CD4-positive, alpha-beta T cell treated with Interferon alpha-2 for 1 hour (primary cell): ENCODE results near the gene ITGBL1.

Source experiments
- DNase-seq, 2 donors: peaks; one replicate each; pipeline ENCODE4 v3.0.0-alpha.2; 2020 to 2022

ITGBL1 gene

DNA sequence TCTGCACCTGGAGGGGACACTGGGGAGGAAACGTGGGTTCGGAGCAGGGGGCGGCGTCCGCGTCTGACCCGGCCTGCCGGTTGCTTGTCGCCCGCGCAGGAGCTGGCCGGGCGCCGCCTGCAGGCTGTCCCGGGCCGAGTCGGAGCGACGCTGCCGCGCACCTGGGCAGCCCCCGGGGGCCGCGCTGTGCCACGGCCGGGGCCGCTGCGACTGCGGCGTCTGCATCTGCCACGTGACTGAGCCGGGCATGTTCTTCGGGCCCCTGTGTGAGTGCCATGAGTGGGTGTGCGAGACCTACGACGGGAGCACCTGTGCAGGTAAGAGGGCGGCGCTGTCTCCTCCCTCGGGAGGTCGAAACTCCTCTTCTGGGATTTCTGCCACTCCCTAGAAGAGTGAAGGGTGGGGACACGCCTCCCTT is 1.3 kb downstream of the ITGBL1 start:
- DNase-seq: no peak

DNA sequence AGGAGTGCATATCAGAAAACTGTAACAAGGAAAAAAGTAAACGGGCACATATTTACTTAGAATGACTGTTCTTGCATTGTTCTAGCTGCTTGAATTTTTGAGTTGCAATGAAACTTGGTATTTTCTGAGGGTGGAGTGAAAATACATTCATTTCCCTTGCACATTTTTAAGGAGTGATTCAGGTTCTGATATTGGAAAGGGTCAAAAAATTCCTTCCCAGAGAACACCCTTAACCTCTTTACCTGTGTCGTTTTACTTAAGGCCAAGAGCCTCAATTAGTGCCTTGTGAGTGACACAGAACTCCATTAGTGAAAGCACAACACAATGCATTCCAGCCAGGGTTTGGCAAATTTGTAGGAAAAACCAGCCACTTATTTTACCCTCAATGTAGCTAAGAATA is 2.3 kb downstream of the ITGBL1 start:
- DNase-seq: no peak

DNA sequence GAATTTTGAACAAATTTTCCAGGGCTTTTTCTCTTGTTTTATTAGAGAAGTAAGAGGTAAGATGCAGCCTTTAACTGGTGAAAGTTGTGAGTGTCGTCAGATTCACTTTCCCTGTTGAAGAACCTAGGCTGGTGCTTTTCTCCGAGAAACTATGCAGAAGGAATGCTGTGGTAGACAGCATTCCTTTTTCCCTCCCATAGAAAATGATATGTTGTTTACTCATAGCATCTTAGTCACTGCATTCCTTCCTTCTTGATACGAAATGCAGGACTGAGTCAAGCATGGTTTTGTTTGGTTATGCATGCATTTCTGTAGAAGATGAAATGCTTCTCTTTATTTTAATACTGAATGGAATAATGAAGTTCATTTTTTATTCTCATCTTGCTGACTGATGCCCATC is 3.4 kb downstream of the ITGBL1 start:
- DNase-seq: no peak

DNA sequence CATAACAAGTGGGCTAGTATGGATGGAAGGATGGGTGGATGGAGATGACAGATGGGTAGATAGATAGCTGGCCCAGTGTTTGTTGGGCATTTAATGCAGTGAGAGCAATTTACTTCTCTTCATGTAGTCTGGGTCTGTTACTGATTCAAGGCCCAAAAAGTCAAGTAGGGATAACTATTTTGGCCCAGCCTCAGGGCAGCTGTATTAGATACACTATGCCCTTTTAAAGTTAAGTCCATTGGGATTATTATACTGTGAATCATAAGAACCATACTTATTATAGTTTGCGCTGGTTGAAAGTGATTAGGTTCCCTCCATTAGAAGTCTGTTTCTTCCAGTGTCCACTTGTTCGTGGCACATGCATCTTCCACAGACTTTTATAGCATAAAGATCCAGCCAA is 4.7 kb downstream of the ITGBL1 start:
- no peak for DNase-seq

DNA sequence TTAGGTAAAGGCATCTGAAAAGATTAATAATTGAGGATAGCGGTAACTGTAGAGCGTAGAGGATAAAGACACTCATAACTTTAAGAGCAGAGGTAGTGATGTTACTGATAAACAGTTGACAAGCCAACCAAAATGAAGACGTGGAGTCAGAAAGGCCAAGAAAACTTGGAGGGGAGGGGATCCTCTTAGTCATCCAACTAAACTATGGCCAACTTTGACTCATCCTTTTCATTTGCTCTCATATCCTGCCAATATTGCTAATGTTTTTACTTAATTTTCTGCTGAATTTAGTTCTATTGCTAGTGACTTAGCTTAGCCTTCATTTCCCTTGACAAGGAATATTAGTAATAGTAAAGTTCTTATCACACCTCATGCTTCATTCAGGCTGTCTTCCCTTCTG is 13.4 kb downstream of the ITGBL1 start:
- DNase-seq: no peak

DNA sequence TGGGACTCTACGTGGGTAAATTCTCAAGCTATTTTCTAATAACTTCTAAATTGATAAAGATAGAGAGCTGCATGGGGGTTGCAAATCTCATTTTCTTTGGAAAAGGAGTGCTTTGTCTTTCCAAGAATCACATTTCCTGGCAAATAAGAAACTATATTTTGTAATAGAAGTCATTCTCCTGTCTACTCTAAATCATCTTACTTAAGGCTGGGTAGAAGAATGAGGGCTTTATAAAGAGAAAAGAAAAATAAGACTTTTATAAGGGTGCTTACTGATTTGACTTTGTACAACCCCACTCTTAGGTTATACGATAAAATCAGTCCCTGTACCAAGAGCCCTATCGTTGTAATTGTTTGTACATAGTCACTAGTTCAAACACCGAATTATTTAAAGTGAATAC is 14.9 kb downstream of the ITGBL1 start:
- DNase-seq: no peak

DNA sequence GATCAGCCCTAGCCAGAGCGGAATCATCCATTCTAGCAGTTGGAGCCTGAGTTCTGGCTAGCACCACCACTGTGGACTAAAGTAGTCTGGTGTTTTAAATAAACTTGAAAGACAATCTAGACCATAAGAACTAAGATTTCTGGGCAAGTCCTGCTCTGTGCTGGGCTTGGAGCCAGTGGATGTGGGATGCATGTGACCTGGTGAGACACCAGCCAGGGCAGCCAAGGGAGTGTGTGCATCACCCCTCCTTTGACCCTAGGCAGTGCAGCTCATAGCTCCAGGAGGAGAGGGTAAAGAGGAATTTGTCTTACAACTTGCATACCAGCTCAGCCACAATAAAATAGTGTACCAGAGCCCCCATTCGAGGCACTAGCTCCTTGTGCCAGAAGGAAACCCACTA is 21.0 kb downstream of the ITGBL1 start:
- DNase-seq: no peak

DNA sequence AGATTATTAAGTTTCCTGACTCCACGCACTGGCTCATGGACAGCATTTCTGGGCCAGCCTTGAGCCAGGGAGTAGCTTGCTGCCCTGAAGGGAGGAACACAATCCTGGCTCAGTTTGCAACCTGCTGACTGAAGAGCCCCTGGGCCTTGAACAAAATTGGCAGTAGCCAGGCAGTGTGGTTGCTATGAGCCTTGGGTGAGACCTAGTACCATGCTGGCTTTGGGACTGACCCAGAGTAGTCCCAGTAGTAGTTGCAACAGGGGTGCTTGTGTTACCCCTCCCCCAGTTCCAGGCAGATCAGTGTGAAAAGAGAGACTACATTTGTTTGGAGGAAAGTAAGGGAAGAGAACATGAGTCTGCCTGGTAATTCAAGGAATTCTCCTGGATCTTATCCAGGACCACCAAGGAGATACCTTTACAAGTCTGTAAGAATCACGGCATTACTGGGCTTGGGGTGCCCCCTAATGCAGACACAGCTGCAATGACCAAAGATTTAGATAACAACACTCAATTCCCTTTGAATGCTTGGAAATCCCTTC is 22.0 kb downstream of the ITGBL1 start:
- no peak for DNase-seq

DNA sequence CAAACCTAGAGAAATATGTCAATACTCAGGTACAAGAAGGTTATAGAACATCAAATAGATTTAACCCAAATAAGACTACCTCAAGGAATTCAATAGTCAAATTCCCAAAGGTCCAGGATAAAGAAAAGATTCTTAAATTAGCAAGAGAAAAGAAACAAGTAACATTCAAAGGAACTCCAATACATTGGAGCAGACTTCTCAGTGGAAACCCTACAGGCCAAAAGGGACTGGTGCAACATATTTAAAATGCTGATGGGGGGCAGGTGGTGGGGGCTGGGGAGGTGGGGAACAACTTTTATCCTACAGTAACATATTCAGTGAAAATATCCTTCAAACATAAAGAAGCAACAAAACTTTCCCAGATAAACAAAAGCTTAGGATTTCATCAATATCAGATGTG is 23.1 kb downstream of the ITGBL1 start:
- no peak for DNase-seq

DNA sequence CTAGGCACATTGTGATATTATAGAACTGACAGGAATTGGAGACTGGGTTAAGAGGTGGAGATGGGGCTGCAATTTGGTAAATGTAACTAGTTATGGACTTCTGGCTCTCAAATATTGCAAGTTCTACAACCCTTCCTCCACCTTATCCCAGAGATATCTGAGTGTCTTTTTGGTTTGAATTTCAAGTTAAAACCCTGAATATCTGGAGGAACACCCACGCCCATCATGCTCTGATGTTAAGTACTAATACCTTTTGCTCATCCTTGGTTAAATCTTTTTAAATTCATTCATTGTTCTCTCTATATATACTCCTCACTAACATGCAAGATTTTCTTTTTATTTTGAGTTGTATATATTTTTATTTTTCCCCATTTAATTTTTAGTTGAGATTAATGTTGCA is 28.9 kb downstream of the ITGBL1 start:
- no peak for DNase-seq

DNA sequence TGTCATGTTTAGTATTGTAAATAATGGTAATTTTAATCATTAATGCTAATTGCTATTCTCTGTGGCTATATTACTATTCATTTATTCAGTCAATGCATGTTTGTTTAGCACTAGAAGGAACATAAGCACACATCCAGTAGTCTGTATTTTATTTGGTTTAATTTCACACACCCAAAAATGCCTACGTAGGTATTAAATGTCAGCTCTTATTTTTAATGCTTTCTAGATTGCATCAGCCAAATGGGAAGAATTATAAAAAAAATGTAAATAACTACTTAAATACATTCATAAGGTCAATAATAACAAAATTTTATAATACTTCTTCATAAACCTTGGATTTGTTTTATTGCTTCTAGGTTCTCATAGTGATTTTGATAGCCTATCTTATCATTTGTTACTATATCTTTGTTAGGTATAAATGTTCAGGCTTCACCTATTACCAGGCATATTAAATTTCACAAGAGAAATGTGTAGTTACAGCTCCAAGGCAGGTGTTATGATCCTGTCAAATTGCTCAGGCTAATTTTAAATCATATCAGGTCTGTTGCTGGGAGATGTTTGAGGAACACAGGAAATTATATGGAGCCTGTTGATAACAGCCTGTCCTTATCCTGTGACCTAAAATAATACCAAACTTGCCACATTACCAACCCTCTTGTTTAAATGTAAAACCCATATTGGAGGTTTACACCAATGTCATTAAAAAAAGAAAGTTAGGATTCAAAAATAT is 34.4 kb downstream of the ITGBL1 start:
- no peak for DNase-seq

DNA sequence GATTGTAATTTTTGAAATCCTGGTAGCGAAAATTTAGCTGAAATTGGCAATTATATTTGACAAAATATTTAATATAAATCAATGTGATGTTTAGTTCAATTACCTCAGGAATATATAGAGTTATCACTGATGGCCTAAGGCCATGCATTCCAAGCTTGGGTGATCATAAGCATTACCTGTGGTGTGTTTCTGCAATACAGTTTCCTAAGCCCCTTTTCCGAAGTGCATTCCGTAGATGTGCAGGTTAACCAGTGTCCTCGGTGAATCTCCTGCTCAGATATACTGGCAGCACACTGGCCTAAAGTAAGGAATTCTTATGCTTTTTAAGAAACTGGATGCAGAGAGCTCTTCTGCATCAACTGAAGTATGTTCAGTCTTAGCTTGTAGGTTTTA is 35.0 kb downstream of the ITGBL1 start:
- no peak for DNase-seq

DNA sequence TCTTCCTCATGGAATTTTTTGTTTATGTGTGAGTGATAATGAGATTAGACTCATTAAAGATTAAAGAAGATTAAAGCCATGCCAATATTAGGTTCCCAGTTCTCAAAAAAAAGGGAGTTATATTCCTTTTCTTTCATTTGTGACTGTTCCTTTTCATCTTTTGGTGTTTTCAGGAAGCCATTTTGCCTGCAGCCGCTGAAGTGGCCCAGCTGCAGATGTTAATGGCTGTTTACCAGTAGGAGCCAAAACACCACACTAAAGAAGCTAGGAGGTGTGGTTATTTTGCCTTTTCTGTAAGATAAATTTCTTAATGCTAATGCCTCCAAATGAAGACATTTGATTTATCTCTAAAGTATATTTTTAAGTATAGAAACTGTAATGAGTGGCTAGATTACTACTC is 36.3 kb downstream of the ITGBL1 start:
- DNase-seq: no peak

DNA sequence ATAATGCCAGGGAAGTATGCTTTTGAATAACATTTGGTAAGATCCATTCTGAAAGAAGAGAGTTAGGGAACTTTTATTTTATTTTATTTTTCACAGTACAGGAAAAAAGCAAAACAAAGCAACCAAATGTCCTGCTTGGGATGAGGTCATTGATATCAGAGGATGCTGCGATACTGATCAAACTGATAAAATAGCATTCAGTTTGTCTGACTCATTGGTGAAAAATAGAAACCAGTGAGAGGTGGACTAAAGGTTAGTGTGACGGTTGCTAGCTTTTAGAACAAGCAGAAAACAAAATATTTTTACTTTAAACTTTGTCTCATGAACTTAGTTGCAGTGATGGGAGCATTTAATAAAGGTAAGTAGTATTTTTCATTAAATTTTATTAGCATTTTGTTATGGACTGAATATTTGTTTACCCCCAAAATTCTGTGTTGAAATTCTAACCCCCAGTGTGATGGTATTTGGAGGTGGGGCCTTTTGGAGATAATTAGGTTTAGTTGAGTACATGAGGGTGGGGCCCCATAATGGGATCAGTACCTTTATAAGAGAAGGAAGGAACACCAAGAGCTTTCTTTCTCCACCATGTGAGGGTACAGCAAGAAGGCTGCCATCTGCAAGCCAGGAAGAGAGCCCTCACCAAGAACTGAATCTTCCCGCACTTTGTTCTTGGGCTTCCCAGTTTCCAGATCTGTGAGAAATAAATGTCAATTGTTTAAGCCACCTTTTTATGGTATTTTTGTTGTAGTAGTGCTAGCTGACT is 37.3 kb downstream of the ITGBL1 start:
- DNase-seq: no peak

DNA sequence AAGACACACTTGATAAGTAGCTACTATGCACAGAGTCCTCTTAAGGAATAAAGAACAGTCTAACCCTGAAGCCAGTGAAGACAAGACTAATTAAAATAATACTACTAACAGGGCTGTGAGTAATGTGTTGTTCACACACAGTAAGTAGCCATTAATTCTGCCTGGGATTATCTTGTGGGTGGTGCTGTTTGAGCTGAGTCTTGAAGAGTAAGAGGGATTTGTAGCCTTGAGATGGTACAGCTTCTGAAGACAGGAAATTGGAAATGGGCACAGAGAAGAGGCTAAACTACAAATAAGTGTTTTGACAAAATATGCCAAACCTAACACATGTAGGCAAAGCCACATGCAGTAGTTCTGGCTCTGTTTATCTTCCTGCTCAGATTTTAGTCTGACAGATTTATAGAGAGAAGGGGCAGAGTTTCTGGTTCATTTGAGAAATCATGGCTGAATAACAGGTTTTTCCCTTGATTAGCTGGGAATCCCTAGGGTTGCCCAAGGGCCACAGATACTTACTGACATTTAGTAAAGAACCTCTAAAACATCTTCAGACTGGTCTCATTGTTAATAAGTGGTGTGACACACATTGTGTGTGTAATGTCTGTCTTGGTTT is 38.0 kb downstream of the ITGBL1 start:
- DNase-seq: no peak

DNA sequence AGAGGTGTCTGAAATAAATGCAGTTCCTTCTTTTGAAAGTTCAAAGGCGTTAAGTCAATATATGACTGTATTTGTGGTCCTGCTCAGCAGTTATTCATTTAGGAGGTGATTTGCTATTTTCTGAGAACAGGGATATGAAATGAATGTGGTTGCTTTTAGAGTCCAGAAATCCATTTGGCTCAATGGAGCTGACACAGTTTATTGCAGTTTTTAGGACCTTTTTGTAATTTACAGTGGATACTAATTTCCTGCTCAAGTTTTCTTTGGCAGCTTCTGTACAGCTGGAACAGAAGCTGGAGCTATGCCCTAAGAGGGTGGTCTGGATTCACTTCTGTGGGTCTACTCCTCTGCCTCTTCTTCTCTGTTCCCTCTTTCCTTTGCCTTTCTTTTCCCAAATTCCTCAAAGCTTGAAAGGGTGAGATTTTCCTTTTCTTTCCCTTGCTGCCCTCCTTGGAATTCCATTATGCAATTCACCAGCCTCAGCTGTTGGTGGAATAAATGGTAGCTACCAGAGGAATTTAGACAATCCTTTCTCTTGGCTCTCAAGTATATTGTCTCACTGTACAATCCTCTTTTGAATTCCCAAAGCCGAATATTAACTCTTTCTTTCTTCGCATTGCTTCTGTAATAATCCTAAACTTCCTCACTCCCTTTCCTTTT is 39.9 kb downstream of the ITGBL1 start:
- DNase-seq: no peak

DNA sequence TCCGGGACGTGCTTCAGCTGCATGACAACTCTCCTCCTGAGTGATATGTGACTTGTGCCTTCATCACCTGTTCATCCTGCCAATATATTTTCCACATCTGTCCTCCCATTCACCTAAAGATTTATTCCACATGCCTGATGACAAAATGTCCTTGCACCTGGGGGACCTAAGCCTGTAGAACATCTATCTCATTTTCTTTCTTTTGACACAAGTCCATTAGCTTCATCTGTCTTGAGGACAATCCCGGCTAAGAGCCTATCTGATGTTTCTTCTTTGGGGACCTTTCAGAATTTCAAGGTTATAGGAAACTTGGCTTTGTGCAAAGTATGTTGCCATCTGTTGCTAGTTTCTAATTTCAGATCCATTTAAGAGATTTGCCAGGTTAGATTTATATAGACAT is 41.1 kb downstream of the ITGBL1 start:
- no peak for DNase-seq

DNA sequence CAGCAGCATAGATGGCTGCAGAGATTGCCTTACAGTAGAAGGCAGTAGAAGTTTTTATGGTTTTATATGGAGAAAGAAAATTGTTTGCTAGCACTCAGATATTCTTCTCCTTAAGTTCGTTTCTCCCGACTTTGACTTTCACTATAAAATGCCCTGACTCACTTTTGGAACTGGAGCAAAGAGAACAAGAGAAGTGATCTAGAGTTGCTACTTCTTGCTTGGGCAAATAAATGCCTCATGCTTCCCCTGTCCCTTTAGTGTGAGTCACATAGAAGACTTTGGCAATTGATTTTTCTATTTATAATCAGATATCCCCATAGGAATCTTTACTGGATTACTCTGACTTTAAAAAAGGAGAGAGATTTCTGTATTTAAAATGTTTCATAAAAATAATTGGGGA is 46.9 kb downstream of the ITGBL1 start:
- no peak for DNase-seq

DNA sequence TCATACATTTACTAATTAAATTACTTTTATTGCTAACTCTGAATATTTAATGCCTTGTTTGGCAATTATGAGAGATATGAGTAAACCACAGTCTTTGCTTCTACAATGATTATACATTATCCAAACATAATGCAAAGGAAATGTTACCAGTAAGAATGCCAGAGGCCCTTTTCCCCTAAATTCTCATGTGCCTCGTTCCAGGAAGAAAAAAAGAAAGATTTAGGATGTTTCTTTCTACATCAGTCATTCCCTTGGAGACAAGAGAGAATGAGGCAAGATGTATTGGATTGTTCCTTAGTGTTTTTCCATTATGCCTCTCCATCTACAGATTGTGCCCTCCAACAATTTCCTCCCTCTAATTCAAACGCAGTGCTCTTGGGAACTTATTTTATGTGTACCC is 50.1 kb downstream of the ITGBL1 start:
- no peak for DNase-seq

DNA sequence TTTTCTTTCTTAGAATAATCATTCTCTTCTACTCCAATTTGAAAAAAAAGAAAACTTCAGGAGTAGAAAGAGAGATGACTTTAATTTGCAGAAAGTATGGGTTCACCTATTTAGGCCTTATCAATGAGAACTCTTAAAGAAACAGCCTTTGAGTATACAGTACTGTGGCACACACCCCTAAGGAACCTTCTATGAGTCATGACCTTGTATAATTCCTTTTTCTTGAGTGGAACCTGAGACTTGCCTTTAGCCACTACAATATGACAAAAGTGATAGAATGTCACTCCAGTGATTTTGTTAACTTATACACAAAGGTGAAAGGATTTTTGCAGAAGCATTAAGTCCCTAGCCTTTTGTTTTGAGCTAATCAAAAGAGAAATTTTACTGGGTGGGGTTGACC is 58.7 kb downstream of the ITGBL1 start:
- DNase-seq: no peak

DNA sequence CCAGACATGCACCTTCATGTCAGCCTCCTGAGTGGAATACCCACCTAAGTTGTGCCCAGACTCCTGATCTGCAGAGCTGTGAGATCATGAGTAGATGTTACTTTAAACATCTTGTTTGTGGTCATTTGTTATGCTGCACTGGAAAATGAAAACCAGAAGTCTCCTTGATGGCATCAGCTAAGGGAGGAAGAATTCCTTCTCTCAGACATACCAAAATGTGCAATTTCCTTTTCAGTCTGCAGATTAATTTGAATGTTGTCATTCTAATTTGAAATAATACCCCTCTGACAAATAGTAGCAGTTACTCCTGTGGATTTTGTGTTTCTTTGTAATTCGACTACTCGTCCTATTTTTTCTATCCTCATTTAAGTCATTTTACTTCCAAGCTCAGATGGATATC is 59.3 kb downstream of the ITGBL1 start:
- DNase-seq: no peak

DNA sequence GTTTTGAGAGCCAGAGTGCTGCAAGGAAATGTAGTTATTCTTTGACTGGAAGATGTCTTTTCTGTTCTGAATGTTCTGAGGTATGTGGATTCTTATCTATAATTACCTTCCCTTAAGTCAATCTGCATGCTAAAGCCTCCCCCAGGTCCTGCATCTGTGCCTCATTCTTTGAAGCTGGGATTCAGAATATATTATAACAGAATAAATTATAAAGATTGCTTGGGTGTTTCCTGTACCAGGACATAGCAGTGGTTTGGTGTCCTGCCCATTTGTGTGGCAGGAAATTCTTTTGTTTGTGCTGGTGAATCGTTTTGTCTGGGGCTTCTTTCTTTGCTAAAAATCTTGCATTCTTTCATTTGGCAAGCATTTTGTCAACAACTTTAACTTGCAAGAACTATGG is 60.2 kb downstream of the ITGBL1 start:
- DNase-seq: no peak

DNA sequence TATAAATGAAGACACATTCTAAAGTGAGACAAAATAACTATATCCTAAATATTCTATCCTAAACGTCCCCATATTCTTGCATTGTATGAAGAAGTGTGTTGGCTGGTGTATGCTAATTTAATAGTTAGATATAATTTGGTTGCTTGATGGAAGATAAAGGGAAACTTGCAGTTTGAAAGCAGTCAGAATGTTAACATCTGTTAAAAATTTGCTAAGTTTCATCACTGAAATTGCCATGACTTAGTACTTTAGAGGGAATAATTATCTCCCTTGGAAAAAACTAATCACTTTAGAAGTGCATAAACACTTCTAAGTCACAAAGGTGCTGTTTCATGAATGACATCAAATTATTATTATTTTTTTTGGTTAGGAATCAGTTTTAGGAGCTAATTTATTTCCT is 61.6 kb downstream of the ITGBL1 start:
- DNase-seq: no peak
